Measurements from ENCODE around the gene CCT8.
"Not testable (repeated sequence)": the region's sequence is repeated elsewhere in the genome, so short reads cannot be mapped to it uniquely, and the experiment has no call there.

Gene CCT8

GRCh38 chr21:29082046-29082815, 8.8 kb upstream of the CCT8 start:
- Histone ChIP-seq H3K9ac (ENCODE audit: insufficient read length) (no peak overlapping the region), H3K9me3 (ENCODE audit: low read depth, low read length) (no peaks in the 10 kb centered on the region), H3K36me3 (ENCODE audit: insufficient read depth, low read length) (no peaks in the 10 kb centered on the region), H3K4me3 (no peak overlapping the region), H3K27ac (no peak overlapping the region)
- TF ChIP-seq EZH2 (IDR thresholded peaks at IDR 0.05): no peak
- no peak for TF ChIP-seq POLR2AphosphoS5 (IDR thresholded peaks at IDR 0.05; ENCODE audit: borderline replicate concordance, low read depth, low read length)
- TF ChIP-seq FOXP2 (optimal IDR thresholded peaks at IDR 0.05; ENCODE audit: control extremely low read depth, extremely low read length, insufficient read depth): no peak
- DNase-seq (ENCODE audit: low read depth, low spot score): no peak

DNA sequence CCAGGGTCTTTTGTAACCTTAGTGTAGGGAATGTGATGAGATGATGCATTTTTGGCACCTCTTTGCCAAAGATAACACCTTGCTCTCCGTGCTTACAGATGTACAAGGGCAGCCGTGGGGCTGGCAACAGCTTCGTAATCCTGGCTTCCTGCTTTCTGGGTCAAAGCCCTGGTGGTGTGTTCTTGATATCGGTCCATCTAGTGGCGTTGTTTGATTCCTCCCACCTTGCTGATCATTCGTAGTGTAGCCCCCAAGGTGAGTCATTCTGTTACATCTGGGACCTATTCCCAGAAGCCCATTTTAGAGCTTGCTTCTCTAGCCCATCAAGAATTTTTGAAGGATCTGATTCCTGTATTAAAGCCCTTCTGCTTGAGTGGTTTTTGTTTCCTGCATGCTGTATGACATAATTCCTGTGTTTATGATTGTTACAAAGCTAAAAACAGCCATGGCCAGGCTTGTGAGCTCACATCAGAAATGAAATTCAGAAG, 7.0 kb upstream of the CCT8 start:
- H3K4me3 ChIP-seq: no peak overlapping the region
- no peaks in the 10 kb centered on the region for H3K36me3 ChIP-seq (ENCODE audit: insufficient read depth, low read length)
- H3K9ac ChIP-seq (ENCODE audit: insufficient read length): no peak overlapping the region
- no peak overlapping the region for H3K27ac ChIP-seq
- TF ChIP-seq FOXP2 (optimal IDR thresholded peaks at IDR 0.05; ENCODE audit: control extremely low read depth, extremely low read length, insufficient read depth) (no peak), EZH2 (IDR thresholded peaks at IDR 0.05) (no peak), POLR2AphosphoS5 (IDR thresholded peaks at IDR 0.05; ENCODE audit: borderline replicate concordance, low read depth, low read length) (no peak)
- no peak for DNase-seq (ENCODE audit: low read depth, low spot score)
- no peaks in the 10 kb centered on the region for H3K9me3 ChIP-seq (ENCODE audit: low read depth, low read length)

- H3K4me3 ChIP-seq: no peak overlapping the region
- H3K36me3 ChIP-seq (ENCODE audit: insufficient read depth, low read length): no peaks in the 10 kb centered on the region
- no peak overlapping the region for H3K9ac ChIP-seq (ENCODE audit: insufficient read length)
- TF ChIP-seq POLR2AphosphoS5 (IDR thresholded peaks at IDR 0.05; ENCODE audit: borderline replicate concordance, low read depth, low read length) (no peak), FOXP2 (optimal IDR thresholded peaks at IDR 0.05; ENCODE audit: control extremely low read depth, extremely low read length, insufficient read depth) (no peak), EZH2 (IDR thresholded peaks at IDR 0.05) (no peak)
- no peaks in the 10 kb centered on the region for H3K9me3 ChIP-seq (ENCODE audit: low read depth, low read length)
- H3K27ac ChIP-seq: no peak overlapping the region
- DNase-seq (ENCODE audit: low read depth, low spot score): no peak
Observed at GRCh38 chr21:29078869-29079767, 5.7 kb upstream of the CCT8 start.

GRCh38 chr21:29077651-29078090, 4.2 kb upstream of the CCT8 start:
- no peak for DNase-seq (ENCODE audit: low read depth, low spot score)
- Histone ChIP-seq H3K9me3 (ENCODE audit: low read depth, low read length) (no peaks in the 10 kb centered on the region), H3K36me3 (ENCODE audit: insufficient read depth, low read length) (no peaks in the 10 kb centered on the region; the same call in 1 of the 2 replicates), H3K4me3 (no peak overlapping the region), H3K27ac (no peak overlapping the region), H3K9ac (ENCODE audit: insufficient read length) (no peak overlapping the region)
- TF ChIP-seq EZH2 (IDR thresholded peaks at IDR 0.05) (no peak), FOXP2 (optimal IDR thresholded peaks at IDR 0.05; ENCODE audit: control extremely low read depth, extremely low read length, insufficient read depth) (no peak), POLR2AphosphoS5 (IDR thresholded peaks at IDR 0.05; ENCODE audit: borderline replicate concordance, low read depth, low read length) (no peak)

DNA sequence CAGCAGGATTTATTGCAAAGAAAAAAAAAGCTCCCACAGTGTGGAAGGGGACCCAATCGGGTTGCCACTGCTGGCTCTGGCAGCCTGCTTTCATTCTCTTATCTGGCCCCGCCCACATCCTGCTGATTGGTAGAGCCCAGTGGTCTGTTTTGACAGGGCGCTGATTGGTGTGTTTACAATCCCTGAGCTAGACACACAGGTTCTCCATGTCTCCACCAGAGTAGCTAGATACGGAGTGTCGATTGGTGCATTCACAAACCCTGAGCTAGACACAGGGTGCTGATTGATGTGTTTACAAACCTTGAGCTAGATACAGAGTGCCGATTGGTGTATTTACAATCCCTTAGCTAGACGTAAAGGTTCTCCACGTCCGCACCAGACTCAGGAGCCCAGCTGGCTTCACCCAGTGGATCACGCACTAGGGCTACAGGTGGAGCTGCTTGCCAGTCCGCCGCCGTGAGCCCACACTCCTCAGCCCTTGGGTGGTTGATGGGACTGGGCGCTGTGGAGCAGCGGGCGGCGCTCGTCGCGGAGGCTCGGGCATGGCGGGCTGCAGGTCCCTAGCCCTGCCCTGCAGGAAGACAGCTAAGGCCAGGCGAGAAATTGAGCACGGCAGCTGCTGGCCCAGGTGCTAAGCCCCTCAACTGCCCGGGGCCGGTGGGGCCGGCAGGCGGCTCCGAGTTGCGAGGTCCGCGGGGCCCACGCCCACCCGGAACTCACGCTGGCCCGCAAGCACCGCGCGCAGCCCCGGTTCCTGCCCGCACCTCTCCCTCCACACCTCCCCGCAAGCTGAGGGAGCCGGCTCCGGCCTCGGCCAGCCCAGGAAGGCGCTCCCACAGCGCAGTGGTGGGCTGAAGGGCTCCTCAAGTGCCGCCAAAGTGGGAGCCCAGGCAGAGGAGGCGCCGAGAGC, 3.5 kb upstream of the CCT8 start:
- not testable (repeated sequence) for H3K27ac ChIP-seq; H3K36me3 ChIP-seq (ENCODE audit: insufficient read depth, low read length); DNase-seq (ENCODE audit: low read depth, low spot score); H3K4me3 ChIP-seq; H3K9ac ChIP-seq (ENCODE audit: insufficient read length); H3K9me3 ChIP-seq (ENCODE audit: low read depth, low read length)

DNA sequence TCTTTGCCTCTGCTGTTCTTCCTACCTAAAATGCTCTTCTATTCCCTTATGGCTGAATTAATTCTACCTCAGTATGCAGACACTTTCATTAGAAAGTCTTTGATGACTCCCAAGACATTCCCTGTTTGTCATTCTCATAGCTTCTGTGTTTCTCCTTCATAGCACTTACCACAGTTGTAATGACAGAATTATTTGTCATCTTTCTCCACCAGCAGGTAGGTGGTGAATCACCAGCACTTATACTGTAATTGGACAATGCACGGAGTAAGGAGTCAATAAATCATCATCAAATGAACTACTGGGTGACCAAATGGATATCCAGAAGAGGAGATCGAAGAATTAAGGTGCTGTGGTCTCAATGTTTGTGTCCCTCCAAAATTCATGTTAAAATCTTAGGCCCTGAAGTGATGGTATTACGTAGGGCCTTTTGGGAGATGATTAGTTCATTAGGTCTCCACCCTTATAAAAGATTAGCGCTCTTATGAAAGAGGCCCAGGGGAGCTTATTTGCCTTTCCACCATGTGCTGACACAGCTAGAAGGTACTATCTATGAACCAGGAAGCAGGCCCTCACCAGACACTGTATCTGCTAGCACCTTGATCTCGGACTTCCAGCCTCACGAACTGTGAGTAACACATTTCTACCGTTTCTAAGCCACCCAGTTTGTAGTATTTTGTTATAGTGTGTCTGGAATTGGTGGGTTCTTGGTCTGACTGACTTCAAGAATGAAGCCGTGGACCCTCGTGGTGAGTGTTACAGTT, 2.4 kb upstream of the CCT8 start:
- Histone ChIP-seq H3K9ac (ENCODE audit: insufficient read length) (no peak overlapping the region), H3K27ac (no peak overlapping the region)
- DNase-seq (ENCODE audit: low read depth, low spot score): no peak

GRCh38 chr21:29074783-29075182, 1.3 kb upstream of the CCT8 start:
- Histone ChIP-seq H3K36me3 (ENCODE audit: insufficient read depth, low read length) (peaks cover 26% of the 10 kb centered on the region), H3K27ac (no peak overlapping the region), H3K9me3 (ENCODE audit: low read depth, low read length) (no peaks in the 10 kb centered on the region), H3K9ac (ENCODE audit: insufficient read length) (no peak overlapping the region), H3K4me3 (no peak overlapping the region)
- DNase-seq (ENCODE audit: low read depth, low spot score): no peak
- no peak for TF ChIP-seq FOXP2 (optimal IDR thresholded peaks at IDR 0.05; ENCODE audit: control extremely low read depth, extremely low read length, insufficient read depth)
- no peak for TF ChIP-seq EZH2 (IDR thresholded peaks at IDR 0.05)
- no peak for TF ChIP-seq POLR2AphosphoS5 (IDR thresholded peaks at IDR 0.05; ENCODE audit: borderline replicate concordance, low read depth, low read length)

More for the DNA sequence above, 2.4 kb upstream of the CCT8 start:
- no peaks in the 10 kb centered on the region for H3K9me3 ChIP-seq (ENCODE audit: low read depth, low read length)
- TF ChIP-seq FOXP2 (optimal IDR thresholded peaks at IDR 0.05; ENCODE audit: control extremely low read depth, extremely low read length, insufficient read depth) (no peak), POLR2AphosphoS5 (IDR thresholded peaks at IDR 0.05; ENCODE audit: borderline replicate concordance, low read depth, low read length) (no peak), EZH2 (IDR thresholded peaks at IDR 0.05) (no peak)
- no peak overlapping the region for H3K4me3 ChIP-seq
- peaks cover 15% of the 10 kb centered on the region for H3K36me3 ChIP-seq (ENCODE audit: insufficient read depth, low read length)
